AG04449 (cell line): ENCODE data around the gene PRICKLE3.
"Not testable (repeated sequence)": the region's sequence is repeated elsewhere in the genome, so short reads cannot be mapped to it uniquely, and the experiment has no call there.

Source experiments
- CTCF ChIA-PET: fragments of 350-600 bp; formaldehyde crosslinking; extraction: SDS; loops from one replicate; lab custom pipeline; 2021; ENCODE audit warnings: antibody characterized with exemption; lab: Yijun Ruan, JAX
- POLR2A ChIA-PET: fragments of 400-600, 350-600 bp; formaldehyde crosslinking; extraction: SDS; loops from one replicate; lab custom pipeline; 2020; ENCODE audit warnings: antibody characterized with exemption, inconsistent platforms; lab: Yijun Ruan, JAX
- DNase-seq: peaks from one replicate; pipeline ENCODE4 v3.0.0-alpha.2; 2010; ENCODE audit warnings: low read depth, low spot score
- H3K4me3 ChIP-seq: 2 replicates; pipeline ENCODE4 v1.5.1; 2011; ENCODE audit warnings: low read depth, mild to moderate bottlenecking, control low read depth, low read length
- TF ChIP-seq, protein P1 (sequence below): IDR thresholded peaks from one replicate; pipeline ENCODE4 v1.5.1; 2011; ENCODE audit warnings: mild to moderate bottlenecking, moderate library complexity, low read length, control low read depth, inconsistent platforms; ENCODE audit not compliant: insufficient read depth; ENCODE audit errors: missing control alignments

PRICKLE3 gene

DNA sequence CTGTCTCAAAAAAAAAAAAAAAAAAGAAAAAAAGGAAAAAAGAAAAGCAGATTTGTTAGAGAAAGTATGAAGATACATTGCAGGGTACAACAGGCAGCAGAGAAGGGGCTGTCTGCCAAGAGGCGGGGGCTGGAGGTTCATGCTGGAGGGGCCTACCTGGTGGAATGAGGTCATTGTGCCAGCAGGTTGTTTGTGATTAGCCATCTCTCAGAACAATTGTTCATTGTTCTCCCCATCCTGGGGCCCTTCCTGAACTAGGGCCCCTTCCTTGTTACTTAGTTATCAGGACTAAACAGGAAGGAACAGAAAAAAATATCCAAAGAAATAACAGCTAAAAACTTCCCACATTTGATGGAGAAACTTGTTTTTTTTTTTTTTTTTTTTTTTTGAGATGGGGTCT, 48.7 kb downstream of the PRICKLE3 start:
- no peak for DNase-seq
- H3K4me3 ChIP-seq, result no peak overlapping the region
- CTCF ChIA-PET, result no interaction called here
- POLR2A ChIA-PET, result no interaction called here
- TF ChIP-seq, protein P1, sequence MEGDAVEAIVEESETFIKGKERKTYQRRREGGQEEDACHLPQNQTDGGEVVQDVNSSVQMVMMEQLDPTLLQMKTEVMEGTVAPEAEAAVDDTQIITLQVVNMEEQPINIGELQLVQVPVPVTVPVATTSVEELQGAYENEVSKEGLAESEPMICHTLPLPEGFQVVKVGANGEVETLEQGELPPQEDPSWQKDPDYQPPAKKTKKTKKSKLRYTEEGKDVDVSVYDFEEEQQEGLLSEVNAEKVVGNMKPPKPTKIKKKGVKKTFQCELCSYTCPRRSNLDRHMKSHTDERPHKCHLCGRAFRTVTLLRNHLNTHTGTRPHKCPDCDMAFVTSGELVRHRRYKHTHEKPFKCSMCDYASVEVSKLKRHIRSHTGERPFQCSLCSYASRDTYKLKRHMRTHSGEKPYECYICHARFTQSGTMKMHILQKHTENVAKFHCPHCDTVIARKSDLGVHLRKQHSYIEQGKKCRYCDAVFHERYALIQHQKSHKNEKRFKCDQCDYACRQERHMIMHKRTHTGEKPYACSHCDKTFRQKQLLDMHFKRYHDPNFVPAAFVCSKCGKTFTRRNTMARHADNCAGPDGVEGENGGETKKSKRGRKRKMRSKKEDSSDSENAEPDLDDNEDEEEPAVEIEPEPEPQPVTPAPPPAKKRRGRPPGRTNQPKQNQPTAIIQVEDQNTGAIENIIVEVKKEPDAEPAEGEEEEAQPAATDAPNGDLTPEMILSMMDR, result no peak

DNA sequence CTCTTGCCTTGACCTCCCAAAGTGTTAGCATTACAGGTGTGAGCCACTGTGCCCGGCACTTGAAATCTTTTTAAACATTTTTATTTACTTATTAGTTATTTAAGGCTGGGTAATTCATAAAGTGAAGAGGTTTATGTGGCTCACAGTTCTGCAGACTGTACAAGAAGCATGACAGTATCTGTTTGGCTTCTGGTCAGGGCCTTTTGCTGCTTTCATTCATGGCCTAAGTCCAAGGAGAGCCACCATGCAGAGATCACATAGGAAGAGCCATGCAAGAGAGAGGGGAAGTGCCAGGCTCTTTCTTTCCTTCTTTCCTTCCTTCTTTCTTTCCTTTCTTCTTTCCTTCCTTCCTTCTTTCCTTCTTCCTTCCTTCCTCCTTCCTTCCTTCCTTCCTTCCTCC, 52.4 kb downstream of the PRICKLE3 start:
- TF ChIP-seq, protein P1, result no peak
- ChIA-PET CTCF (no interaction called here), POLR2A (no interaction called here)
- no peak for DNase-seq
- H3K4me3 ChIP-seq, result no peak overlapping the region

DNA sequence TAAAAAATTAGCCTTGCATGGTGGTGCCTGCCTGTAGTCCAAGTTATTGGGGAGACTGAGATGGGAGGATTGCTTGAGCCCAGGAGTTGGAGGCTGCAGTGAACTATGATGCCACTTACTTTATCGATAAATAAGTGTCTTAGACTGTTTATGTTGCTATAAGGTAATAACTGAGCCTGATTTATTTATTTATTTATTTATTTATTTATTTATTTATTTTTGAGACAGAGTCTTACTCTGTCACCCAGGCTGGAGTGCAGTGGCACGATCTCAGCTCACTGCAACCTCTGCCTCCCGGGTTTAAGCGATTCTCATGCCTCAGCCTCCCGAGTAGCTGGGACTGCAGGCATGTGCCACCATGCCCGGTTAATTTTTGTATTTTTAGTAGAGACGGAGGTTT, 53.9 kb downstream of the PRICKLE3 start:
- DNase-seq, CTCF ChIA-PET, H3K4me3 ChIP-seq, POLR2A ChIA-PET: not testable (repeated sequence)

DNA sequence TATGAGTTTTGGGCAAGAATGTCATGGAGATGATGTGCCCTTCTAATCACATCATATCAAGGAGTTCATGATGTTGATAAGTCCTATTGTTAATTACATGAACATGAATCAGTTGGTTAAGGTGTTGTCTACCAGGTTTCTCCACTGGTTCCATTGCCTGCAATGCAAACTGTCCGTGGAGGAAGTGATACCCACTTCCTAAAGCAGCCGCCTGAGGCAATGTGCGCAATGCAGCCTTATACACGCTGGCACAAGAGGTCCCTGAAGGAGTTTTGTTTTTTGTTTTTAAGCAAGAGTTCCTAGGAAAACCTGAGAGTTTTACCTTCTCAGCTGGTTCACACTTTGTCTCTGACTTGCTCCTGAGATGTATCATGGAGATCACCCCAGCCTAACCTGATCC, 56.7 kb downstream of the PRICKLE3 start:
- POLR2A ChIA-PET, result no interaction called here
- CTCF ChIA-PET, result no interaction called here
- no peak for DNase-seq
- TF ChIP-seq, protein P1, result no peak
- H3K4me3 ChIP-seq, result no peak overlapping the region

DNA sequence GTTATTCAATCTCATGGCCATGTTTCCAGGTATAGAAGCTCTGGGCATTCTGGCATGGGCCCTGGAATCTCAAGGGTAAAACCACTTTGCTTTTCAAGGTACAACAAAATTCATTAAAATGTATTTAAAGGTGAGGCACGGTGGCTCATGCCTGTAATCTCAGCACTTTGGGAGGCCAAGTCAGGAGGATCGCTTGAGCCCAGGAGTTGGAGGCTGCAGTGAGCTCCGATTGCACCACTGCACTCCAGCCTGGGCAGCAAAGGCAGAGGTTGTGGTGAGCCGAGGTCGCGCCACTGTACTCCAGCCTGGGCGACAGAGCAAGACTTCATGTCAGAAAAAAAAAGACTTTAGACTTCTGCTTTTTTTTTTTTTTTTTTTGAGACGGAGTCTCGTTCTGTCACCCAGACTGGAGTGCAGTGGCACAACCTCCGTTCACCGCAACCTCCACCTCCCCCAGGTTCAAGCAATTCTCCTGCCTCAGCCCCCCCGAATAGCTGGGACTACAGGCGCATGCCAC, 58.4 kb downstream of the PRICKLE3 start:
- CTCF ChIA-PET, H3K4me3 ChIP-seq, POLR2A ChIA-PET, DNase-seq: not testable (repeated sequence)
